NCI-H345 treated with DMSO at 0.1 percent for 48 hours (cell line): ENCODE results near the gene UGT1A3.

ENCODE experiments used
- DNase-seq: peaks from one replicate; lab custom pipeline; 2025; ENCODE audit not compliant: unreplicated experiment; lab: John Stamatoyannopoulos, UW

The UGT1A3 gene

GRCh38 chr2:233793465-233794127 is 64.8 kb downstream of the UGT1A3 start:
- DNase-seq: no peak

GRCh38 chr2:233794128-233794658 is 65.4 kb downstream of the UGT1A3 start:
- DNase-seq: no peak

- no peak for DNase-seq
These were observed 66.9 kb downstream of the UGT1A3 start for GRCh38 chr2:233795735-233796171.

GRCh38 chr2:233796254-233796653 is 67.4 kb downstream of the UGT1A3 start:
- no peak for DNase-seq

- DNase-seq: no peak
These were observed 69.7 kb downstream of the UGT1A3 start for GRCh38 chr2:233798335-233799086.

- no peak for DNase-seq
These were observed 70.3 kb downstream of the UGT1A3 start for GRCh38 chr2:233799087-233799665.

GRCh38 chr2:233799716-233800115 is 70.9 kb downstream of the UGT1A3 start:
- no peak for DNase-seq

GRCh38 chr2:233800208-233800607 is 71.4 kb downstream of the UGT1A3 start:
- no peak for DNase-seq

GRCh38 chr2:233801357-233802131 is 72.7 kb downstream of the UGT1A3 start:
- no peak for DNase-seq

GRCh38 chr2:233802132-233802815 is 73.4 kb downstream of the UGT1A3 start:
- no peak for DNase-seq

GRCh38 chr2:233803292-233803911 is 74.6 kb downstream of the UGT1A3 start:
- DNase-seq: no peak

- no peak for DNase-seq
These were observed 75.2 kb downstream of the UGT1A3 start for GRCh38 chr2:233803994-233804393.

GRCh38 chr2:233807215-233807865 is 78.5 kb downstream of the UGT1A3 start:
- DNase-seq: no peak

- DNase-seq: no peak
These were observed 79.4 kb downstream of the UGT1A3 start for GRCh38 chr2:233807966-233808935.

- no peak for DNase-seq
These were observed 81.5 kb downstream of the UGT1A3 start for GRCh38 chr2:233810385-233810784.

GRCh38 chr2:233811087-233811486 is 82.2 kb downstream of the UGT1A3 start:
- no peak for DNase-seq

- DNase-seq: no peak
These were observed 82.9 kb downstream of the UGT1A3 start for GRCh38 chr2:233811732-233812131.

GRCh38 chr2:233813236-233814055 is 84.6 kb downstream of the UGT1A3 start:
- DNase-seq: no peak
